Stimulated activated CD4-positive, alpha-beta T cell treated with anti-CD3 and anti-CD28 coated beads, Interleukin-1b, Interleukin-23, amount 100 ng/mL, for 1 hour (primary cell): Measurements from ENCODE around the gene TBX2.
"Not testable (repeated sequence)": the region's sequence is repeated elsewhere in the genome, so short reads cannot be mapped to it uniquely, and the experiment has no call there.

Experiments used
- DNase-seq, 2 donors: peaks; one replicate each; pipeline ENCODE4 v3.0.0-alpha.2; 2020; ENCODE audit warnings: low read depth in 2 of 2

TBX2 gene

DNA sequence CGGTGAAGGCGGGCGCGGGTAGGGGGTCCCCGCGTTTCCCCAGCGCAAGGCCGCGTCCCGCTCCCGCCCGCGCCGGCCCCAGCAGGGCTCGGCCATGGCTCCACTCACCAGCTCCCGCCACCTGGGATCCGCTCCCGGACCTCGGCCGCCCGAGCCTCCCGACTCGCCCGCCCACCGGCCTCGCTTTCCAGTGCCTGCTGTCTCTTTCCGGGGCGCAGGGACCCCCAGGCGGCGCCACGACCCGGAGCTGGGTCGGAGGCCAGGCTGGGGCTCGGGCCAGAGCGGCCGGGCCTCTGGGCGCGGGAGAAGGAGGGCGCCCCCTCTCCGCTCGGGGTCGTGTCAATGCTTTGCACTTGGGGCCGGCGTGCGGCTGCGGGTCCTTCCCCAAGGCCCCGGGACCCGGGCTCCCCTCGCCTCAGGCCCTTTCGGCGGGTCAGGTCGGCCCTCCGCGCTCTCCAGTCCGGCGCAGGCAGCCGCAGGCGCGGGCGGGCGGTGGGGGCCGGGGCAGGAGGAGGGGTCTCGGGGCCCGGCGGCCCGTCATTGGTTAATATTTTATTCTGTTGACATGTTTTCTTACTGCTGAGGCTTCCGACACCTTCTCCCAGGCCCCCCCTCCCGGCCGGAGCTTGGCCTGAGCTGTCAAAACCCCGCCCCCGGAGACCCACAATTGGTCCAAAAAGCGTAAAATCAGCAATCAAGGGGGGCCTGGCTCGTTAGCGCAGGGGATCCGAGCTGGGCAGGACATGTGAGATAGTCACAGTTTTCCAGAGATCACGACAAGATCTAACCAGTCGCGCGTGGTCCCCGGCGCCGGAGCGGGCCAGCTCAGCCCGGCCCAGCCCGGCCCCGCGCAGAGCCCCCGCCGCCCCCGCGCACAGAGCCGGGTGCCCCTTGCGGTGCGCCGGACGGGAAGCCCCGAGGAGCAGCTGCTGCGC is at the start of gene TBX2:
TBX2 (plus strand) TSS at position 713 of the 935 bp plus-strand sequence. CDS start 334 bp downstream, outside the sequence.
- DNase-seq, result no peak

DNA sequence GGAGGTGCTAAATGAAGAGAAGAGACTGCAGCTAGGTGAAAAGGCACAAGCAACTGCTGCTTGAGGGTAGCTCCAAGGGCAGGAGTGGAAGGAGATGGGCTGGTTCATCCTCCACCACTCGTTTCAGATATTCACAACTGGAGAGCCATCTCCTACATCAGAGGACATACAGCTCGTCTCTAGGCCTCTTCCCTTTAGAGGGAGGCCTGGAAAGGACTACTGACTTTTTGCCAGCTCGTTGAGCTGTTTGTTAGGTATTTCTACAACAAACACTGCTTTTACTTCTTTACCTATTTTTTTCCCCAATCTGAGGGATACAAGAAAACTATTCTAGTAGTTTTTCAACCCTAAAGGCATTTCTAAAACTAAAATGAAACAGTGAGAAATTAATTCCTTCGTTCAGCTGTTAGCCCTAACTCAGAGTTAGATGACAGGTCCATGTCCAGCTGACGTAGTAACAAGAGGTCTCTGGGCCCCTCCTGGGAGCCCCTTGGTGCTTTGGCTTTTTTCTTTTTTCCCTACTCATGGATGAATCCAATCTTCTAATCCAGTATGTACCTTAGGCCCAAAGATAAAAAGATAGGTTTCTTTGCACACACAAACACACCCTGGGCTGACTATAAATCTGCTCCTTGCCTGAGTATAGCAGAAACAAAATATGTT is 47.8 kb upstream of the TBX2 start:
- DNase-seq, result no peak

DNA sequence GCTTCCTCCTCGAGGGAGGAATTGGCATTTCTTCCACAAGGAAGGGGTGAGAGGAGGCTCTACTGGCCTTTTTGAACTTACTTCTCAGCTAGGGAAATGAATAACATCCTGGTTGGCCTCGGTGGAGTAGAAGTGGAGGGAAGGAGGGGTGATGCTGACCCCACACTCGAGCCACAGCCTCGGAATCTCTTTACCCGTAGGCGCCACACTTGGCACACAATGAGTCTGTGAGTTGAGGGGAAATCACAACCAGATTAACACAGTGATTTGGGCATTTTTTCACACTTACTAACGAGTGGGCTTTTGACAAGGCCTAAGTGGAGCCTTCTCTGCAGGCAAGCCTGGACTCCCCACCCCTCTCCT is 47.3 kb upstream of the TBX2 start:
- DNase-seq, result no peak

DNA sequence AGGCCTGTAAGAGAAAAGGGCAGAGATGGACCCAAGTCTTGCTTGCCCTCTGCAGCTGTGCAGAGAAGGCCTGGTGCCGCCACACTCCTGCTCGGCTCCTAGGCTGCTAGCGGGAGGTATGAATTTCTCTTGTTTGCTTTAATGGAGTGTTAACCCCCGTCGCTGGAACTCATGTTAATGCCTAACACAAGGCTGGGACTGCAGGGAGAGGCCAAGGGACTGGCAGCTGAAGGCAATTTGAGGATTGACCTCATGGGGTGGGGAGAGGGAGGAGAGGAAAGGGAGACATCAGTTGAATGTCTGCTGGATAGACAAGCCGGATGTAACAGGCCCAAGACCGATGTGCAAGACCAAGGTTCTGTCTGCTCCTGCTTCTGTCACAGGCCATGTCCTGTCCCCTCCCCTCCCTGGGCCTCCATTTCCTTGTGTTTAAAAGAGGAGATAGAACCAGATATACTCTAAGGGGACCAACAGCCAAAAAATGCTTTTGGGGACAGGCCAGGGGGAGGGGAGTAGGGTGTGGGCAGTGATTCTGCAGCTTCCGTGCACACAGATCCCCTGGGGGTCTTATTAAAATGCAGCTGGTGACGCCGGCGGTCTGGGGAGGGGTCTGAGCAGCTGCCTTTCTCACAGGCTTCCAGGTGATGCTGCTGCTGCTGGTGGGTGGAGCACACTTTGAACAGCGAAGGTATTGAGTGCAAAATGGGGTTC is 46.7 kb upstream of the TBX2 start:
- no peak for DNase-seq

DNA sequence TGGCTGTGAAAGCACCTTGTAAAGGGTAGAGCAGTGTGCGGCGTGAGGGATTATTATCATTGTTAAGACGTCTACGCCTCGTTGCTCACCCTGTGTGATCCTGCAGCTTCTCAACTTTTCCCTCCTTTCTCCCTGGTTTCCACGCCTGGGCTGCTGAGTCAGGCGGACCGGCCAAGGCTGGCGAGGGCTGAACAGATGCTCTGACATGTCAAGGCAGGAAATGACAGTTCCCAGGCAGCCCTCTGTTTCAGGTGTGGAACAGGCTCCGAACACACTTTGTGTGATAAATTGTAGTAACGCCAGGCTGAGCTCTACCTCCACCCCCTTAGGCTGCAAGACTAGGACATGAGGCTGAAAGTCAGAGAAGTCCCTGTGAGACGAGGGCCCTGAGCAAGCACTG is 46.0 kb upstream of the TBX2 start:
- DNase-seq, result no peak

DNA sequence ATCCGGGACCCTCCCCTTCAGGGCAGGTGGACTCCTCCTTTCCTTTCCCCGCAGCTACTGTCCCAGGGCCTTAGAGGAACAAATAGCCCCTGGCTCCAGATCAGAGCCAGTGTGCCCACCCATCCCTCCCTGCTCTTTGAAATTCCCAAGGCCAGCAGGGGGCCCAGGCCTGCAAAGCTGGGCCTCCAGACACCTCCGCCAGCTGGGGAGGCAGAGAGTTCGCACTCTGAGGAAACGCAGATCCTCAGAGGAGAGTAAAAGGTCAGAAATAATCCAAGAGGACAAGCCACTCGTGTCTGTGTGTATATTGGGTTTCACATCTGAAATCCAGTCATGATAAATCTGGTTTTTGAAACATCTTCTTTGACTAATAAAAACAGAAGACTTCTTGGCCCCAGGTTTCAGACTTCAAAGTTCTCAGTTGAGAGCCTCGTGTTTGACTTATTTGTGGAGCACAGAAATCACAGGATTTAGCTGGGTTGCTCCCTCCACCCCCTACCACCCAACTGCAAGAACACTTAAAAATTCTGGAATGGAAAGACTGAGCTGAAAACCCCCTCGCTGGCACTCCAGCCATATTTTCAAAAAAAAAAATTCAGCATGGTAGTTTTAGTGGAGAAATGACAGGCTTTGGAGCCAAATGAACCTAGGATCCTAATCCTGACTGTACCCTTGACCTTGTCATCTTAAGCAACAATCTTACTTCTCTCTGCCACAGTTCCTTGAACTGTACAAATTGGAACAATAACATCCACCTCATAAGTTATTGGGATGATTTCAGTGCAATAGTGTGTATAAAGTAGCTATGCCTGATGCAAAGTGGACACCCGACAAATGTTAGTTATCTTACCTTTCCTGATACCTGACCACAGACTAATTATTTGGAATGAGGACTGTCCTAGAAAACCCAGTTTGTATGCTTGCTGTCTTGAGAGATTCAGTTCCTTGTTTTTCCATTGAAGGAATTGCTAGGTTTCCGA is 44.5 kb upstream of the TBX2 start:
- no peak for DNase-seq

DNA sequence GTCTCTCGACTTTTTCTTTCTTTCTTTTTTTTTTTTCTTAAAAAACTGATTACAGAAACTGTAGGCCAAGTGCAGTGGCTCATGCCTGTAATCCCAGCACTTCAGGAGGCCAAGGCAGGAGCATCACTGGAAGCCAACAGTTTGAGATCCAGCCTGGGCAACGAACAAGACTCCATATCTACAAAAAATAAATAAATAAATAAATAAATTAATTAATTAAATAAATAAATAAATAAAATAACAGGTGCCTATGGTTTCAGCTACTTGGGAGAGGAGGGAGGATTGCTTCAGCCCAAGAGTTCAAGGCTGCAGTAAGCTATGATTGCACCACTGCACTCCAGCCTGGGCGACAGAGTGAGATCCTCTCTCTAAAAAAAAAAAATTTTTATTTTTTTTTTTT is 42.6 kb upstream of the TBX2 start:
- DNase-seq, result not testable (repeated sequence)

DNA sequence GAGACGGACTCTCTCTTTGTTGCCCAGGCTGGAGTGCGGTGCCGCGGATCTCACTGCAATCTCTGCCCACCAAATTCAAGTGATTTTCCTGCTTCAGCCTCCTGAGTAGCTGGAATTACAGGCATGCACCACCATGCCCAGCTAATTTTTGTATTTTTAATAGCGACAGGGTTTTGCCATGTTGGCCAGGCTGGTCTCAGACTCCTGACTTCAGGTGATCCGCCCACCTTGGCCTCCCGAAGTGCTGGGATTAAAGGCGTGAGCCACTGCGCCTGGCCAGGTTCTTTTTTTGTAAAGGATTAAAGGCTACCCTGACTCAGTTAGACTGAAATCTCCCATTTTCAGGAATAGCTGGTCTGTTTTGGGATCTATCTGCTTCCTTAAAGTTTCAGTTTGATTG is 40.1 kb upstream of the TBX2 start:
- DNase-seq, result not testable (repeated sequence)

DNA sequence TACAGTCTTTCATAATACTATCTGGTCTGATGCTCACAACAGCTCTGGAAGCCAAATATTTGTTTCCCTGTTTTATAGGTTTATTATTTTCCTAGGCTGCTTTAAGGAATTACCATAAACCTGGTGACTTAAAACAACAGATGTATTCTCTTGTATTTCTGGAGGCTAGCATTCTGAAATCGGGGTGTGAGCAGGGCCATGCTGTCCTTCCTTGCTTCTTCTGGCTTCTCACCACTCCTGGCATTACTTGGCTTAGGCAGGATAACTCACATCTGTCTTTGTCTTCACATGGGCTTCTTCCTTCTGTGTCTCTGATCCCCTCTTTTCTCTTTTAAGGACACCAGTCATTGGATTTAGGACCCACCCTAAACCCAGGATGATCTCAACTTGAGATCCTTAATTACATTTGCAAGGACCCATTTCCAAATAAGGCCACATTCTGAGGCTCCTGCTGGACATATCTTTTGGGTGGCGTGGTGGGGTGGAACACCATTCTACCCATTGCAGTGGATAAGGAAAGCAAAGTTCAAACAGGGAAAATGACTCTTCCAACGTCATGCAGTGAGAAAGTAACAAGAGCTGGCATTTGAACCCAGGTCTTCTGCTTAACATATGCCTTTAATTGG is 39.2 kb upstream of the TBX2 start:
- no peak for DNase-seq

DNA sequence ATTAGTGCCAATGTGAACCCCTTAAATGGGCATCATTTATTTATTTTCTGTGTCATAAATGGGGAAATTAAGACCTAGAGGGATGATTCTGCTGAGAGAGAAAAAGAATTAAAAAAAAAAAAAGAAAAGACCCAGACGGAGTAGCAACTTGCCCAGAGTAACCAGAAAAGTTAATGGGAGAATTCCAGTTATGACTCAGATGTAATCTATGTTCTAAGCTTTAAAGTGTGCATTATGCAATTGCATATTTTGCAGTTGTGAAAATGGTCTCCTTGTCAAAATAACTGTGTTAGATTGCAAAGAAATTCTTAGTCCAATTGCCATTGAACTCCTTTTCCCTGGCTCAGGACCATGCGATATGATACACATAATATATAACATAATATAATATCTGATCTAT is 38.6 kb upstream of the TBX2 start:
- DNase-seq, result no peak

DNA sequence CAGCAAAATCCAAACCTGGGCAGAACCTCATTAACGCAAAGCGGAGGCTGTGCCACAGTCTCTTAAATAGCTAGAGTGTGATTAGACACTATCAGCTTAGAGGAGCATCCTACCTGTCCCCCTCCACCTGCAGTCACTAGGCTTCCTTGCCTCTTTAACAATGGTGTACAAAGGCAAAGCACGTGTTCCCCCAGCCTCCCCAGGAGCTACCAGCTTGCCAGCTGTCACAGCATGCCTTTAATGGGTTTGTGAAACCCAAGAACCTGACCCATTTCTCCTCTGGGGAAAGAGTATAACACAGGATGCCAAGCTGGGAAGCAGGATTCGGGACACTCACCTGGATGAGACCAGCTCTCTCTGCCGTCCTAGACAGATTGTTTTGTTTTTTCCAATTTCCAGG is 37.2 kb upstream of the TBX2 start:
- DNase-seq, result no peak

DNA sequence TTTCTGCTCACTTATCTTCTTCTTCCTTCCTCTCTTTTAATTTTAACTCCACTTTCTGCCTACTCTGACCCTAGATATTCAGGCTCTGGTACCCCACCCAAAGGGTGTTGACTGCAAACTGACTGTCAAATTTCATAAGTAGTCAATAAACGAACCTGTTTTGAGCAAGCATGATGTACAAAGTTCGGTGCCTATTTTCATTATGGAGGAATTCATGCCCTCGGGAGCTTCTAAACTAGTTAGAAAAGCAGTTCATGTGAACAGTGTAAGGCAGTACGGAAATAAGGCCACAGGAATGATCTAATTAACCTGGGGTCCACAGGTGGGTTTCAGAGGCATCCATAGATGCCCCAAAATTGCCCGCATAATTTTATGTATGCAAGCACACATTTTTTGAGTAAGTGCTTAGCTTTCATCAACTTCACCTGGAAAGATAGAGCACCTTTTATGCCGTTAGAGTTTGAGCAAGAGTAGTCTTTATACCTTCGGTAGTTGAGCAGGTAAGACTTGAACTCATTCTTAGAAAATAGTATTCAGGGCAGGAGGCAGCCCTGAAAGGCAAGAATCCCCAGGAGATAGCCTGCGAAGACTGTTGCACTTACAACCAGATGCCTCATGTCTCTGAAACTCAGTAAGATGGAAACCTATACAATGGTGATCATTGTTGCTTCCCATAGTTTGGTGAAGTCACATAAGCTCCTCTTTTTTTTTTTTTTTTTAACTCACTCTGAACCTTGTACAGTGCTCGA is 36.6 kb upstream of the TBX2 start:
- no peak for DNase-seq

DNA sequence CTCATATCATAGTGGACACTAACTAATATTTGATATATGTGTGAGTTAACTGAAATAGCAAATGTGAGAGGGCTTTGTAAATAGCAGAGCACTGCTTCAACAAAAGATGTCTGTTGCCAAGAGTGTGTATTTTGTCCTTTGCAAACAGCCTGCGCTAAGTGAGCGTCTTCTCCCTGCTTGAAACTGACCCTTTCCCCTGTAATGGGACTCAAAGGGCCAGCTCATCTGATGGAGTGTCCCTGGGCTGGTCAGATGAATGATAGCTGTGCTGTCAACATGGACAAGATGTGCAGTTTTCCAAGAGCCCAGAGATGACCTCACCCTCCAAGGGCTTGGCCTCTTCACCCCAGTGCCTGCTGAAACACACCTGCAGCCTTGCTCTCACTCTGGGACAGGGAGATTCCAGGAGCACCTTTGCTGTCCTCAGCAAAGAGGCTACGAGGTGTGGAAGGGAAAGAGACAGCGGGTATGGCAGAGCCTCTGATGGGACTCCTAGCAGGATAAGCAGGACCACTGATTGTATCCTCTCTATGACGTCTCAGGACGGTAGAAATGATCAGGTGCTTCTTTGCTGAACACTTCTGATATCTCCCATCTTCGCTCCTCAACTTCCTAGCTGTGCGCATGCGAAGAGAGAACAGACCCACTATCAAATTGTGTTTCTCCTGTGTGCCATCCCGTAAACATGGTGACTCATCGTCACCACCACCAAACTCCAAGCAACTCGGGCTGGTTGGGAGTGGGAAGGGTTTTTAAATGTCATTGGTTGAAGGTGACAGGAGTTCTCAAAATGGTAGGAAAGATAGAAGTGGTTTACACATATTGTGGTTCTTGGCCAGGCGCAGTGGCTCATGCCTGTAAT is 35.8 kb upstream of the TBX2 start:
- DNase-seq, result no peak

DNA sequence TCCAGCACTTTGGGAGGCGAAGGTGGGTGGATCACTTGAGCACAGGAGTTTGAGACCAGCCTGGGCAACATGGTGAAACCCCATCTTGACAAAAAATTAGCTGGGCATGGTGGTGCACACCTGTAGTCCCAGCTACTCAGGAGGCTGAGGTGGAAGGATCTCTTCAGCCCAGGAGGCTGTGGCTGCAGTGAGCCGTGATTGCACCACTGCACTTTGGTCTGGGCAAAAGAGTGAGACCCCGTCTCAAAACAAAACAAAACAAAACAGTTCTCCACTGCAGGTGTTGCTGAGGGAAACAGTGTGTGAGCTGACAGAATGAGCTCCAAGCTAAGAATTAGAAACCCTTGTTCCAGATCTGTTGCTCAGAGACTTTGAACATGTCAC is 35.2 kb upstream of the TBX2 start:
- DNase-seq, result no peak

DNA sequence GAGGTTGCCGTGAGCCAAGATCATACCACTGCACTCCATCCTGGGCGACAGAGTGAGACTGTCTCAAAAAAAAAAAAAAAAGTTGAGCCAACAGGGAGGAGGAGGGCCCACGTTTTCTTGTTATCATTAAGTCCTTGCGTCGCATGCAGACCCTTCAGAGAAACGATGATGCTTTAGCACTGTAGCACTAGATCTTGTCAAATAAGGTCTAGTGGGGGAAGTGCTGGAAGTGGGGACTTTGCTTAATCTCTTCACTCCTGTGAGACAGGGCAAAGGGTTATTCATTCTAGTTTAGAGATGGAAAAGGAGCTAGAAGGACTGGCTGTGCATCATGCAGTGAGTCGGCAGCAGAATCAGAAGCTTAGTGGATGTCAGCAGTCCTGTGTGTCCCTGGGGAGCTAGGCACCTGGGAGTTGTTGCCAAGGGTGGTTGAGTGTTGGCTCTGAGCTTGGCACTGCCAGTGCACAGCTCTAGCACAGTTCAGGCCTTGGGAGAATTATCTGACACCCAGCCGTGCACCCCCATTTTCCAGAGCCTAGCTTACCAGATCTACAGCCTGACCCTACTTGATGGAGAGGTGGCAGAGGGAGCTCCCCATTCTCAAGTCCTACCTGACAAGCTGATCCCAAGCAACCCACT is 33.4 kb upstream of the TBX2 start:
- DNase-seq, result no peak

DNA sequence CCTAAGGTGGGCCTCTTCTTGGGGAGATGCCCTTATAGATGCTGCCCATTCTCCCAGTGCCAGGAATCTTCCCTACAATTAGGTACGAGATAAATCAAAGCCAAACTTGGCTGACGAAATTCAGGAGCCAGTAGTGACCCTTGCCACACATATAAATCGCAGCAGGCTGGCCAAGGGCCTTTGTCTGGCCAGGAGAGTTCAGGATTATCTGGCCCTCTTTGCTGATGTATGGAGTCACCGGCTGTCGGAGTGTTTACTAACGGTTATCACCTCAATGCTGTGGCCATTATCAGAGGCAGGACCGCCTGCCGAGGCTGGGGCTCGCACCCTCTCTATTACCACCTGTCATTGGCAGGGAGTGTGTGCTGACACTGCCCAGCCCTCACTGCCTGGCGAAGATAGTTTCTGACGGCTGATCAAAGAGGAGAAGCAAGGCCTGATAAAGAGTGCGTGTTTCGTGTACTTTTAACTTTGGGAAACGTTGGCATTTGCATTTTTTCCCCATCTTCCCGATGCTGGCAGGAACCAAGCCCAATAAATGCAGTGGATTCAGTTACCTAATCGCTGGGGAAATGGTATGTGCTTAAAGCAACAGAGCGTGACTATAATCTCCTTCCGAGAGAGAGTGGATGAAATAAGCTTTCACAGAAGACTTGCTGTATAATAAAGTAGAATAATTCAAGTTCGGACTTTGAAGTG is 32.8 kb upstream of the TBX2 start:
- DNase-seq, result no peak

DNA sequence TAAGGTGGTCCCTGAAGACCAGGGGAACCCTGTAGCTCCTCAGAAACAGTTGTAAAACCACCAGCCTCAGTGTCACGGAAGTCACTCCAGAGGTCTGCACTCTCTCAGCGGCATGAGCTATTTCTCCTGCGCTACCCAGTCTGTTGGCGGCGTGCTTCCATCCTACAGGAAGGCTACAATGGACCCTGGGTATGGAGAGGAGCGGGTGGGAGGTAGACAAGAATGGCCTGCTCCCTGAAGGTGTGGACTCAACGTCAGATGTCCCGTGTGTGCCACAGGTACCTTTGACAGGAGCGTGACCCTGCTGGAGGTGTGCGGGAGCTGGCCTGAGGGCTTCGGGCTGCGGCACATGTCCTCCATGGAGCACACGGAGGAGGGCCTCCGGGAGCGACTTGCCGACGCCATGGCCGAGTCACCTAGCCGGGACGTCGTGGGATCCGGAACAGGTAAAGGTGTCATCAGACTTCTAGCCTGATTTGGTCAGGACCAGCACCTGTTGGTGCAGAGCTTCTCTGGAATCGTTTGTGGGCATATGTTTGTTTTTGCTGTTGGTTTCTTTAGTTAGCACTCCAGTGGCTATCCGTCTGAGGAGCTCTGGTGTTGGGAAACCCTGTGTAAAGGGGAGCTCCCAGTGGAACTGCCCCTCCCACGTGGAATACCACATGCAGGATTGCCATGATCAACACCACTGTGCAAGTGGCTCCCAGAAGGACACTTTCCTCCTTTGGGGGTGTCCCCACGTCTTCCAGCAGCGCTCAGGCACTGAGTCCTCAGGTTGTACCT is 31.4 kb upstream of the TBX2 start:
- DNase-seq, result no peak
